ENCODE data around the gene LRRC41. TPM values are rescaled to one million over a fixed set of nuclear protein-coding genes. Genes with fewer than 3 reads are reported as not detected.
A peak's percentile ranks its signal among the peaks of the same experiment; 100 is the strongest.

The LRRC41 gene
- polyA plus RNA-seq, 3 donors = 22.9 to 50.9 (median 47.4) TPM

DNA sequence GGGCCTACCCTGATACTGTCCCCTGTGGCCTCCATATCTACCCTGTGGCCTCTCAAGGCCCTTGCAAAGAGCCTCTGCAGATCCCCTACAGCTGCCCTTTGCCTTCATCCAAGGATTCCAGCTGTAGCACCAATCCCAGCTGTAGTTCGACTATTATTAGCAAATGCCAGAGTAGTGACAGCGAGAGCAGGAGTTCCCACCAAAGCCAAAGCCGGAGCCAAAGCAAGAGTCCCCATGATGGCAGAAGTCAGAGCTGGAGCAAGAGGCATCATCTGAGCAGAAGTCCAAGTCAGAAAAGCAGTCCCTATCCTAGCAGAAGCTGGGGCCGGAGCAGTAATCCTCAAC is 39.9 kb upstream of the LRRC41 start:
- intact Hi-C loops (cut with micrococcal nuclease) = loop anchor here in 1 of 2 donors (5.0 kb wide), 1 partner anchor 41 kb away; the partner anchor contains the start of genes LRRC41 and UQCRH
- Histone ChIP-seq H3K36me3 (replicated peaks in 1 of 2; ENCODE audit: control insufficient read depth in 1 of 2, insufficient read depth in 2 of 2, low read length in 2 of 2) (peaks cover 35 to 48% of the 10 kb centered on the region in 2 donors), H3K27me3 (ENCODE audit: control insufficient read depth in 2 of 2, insufficient read depth in 2 of 2, low read length in 2 of 2) (no peaks in the 10 kb centered on the region), H3K9me3 (replicated peaks in 1 of 2; ENCODE audit: control insufficient read depth in 1 of 2, insufficient read depth in 1 of 2, low read length in 2 of 2) (no peaks in the 10 kb centered on the region), H3K4me2 (replicated peaks; ENCODE audit: extremely low read depth, low read length, poor library complexity, severe bottlenecking) (no peak overlapping the region), H4K20me1 (ENCODE audit: insufficient read depth, low read length) (peaks cover 4% of the 10 kb centered on the region), H3K27ac (ENCODE audit: low read depth in 1 of 2, low read length in 2 of 2) (peak overlapping the region in 1 of 2 donors; percentile 49), H2AFZ (ENCODE audit: insufficient read depth, low read depth, low read length, poor library complexity, severe bottlenecking) (no peak overlapping the region), H3K9ac (ENCODE audit: insufficient read depth, low read length, poor library complexity, severe bottlenecking) (no peak overlapping the region), H3K4me3 (replicated peaks in 1 of 3; ENCODE audit: low read depth in 2 of 3, low read length in 3 of 3) (no peak overlapping the region), H3K79me2 (ENCODE audit: insufficient read depth, low read length) (peaks cover 26% of the 10 kb centered on the region), H3K4me1 (ENCODE audit: control insufficient read depth in 1 of 2, insufficient read depth in 2 of 2, low read length in 2 of 2) (peaks cover 19 to 24% of the 10 kb centered on the region in 2 donors)
- peaks cover 0 to 2% (median 0%) of the 10 kb centered on the region in 7 donors for H3K9me3 Mint-ChIP-seq
- peaks cover 0 to 1% (median 0%) of the 10 kb centered on the region in 3 donors for H3K27me3 Mint-ChIP-seq (ENCODE audit: low read depth in 3 of 3)
- 100% methylated on average over 4 of the region's 4 CpGs for WGBS (ENCODE audit: insufficient coverage)
- H3K4me3 Mint-ChIP-seq = no peak overlapping the region
- TF ChIP-seq, protein P1, sequence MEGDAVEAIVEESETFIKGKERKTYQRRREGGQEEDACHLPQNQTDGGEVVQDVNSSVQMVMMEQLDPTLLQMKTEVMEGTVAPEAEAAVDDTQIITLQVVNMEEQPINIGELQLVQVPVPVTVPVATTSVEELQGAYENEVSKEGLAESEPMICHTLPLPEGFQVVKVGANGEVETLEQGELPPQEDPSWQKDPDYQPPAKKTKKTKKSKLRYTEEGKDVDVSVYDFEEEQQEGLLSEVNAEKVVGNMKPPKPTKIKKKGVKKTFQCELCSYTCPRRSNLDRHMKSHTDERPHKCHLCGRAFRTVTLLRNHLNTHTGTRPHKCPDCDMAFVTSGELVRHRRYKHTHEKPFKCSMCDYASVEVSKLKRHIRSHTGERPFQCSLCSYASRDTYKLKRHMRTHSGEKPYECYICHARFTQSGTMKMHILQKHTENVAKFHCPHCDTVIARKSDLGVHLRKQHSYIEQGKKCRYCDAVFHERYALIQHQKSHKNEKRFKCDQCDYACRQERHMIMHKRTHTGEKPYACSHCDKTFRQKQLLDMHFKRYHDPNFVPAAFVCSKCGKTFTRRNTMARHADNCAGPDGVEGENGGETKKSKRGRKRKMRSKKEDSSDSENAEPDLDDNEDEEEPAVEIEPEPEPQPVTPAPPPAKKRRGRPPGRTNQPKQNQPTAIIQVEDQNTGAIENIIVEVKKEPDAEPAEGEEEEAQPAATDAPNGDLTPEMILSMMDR (IDR thresholded peaks at IDR 0.05) = no peak
- DNase-seq = no peak
- peaks cover 45 to 58% of the 10 kb centered on the region in 2 donors for H3K36me3 Mint-ChIP-seq
- H3K4me1 Mint-ChIP-seq = peaks cover 34% of the 10 kb centered on the region
- peak overlapping the region in 4 of 7 donors; percentile 54 to 100 (median 99) for H3K27ac Mint-ChIP-seq

DNA sequence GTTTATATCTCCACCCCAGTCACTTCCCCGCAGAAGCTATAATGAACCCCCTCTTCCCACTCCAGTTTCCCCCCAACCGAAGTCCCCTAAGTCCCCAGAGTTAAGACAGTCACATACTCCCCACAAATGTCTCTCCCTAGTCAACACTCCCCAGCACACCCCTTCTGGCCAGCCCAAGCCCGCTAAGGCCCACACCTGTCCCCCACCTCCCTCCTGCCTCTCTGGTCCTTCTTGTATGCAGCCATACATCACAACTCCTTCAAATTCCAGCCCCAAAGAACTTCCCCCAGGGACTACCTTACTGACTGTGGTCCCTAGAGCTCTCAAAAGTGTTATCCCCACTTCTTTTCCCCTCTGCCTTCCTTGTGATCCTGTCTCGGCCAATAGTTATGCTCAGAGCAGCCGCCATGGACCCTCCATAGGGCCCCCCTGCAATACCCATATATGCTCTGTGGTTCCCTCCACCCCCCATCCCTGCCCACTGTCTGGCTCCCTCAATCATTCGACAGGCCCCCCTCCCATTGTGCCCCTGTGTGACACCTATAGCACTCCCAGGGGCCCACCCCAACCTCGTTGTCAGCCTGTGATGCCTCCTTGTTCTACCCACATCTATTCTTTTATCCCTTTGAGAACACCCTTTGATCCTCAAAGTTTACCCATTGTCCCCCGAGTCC is 39.4 kb upstream of the LRRC41 start:
- Mint-ChIP-seq H3K27me3 (ENCODE audit: low read depth in 3 of 3) (peaks cover 0 to 1% (median 0%) of the 10 kb centered on the region in 3 donors), H3K4me3 (no peak overlapping the region), H3K9me3 (peaks cover 0 to 2% (median 0%) of the 10 kb centered on the region in 7 donors), H3K36me3 (peaks cover 45 to 58% of the 10 kb centered on the region in 2 donors), H3K4me1 (peaks cover 28% of the 10 kb centered on the region), H3K27ac (peak overlapping the region in 6 of 7 donors; percentile 54 to 100 (median 88))
- Histone ChIP-seq H3K4me2 (replicated peaks; ENCODE audit: extremely low read depth, low read length, poor library complexity, severe bottlenecking) (no peak overlapping the region), H3K27me3 (ENCODE audit: control insufficient read depth in 2 of 2, insufficient read depth in 2 of 2, low read length in 2 of 2) (no peaks in the 10 kb centered on the region), H3K36me3 (replicated peaks in 1 of 2; ENCODE audit: control insufficient read depth in 1 of 2, insufficient read depth in 2 of 2, low read length in 2 of 2) (peaks cover 35 to 48% of the 10 kb centered on the region in 2 donors), H3K4me1 (ENCODE audit: control insufficient read depth in 1 of 2, insufficient read depth in 2 of 2, low read length in 2 of 2) (peaks cover 19 to 24% of the 10 kb centered on the region in 2 donors), H3K27ac (ENCODE audit: low read depth in 1 of 2, low read length in 2 of 2) (peak overlapping the region in 1 of 2 donors; percentile 96), H3K9me3 (replicated peaks in 1 of 2; ENCODE audit: control insufficient read depth in 1 of 2, insufficient read depth in 1 of 2, low read length in 2 of 2) (no peaks in the 10 kb centered on the region), H3K79me2 (ENCODE audit: insufficient read depth, low read length) (peaks cover 26% of the 10 kb centered on the region), H4K20me1 (ENCODE audit: insufficient read depth, low read length) (peaks cover 4% of the 10 kb centered on the region), H3K9ac (ENCODE audit: insufficient read depth, low read length, poor library complexity, severe bottlenecking) (no peak overlapping the region), H3K4me3 (replicated peaks in 1 of 3; ENCODE audit: low read depth in 2 of 3, low read length in 3 of 3) (no peak overlapping the region), H2AFZ (ENCODE audit: insufficient read depth, low read depth, low read length, poor library complexity, severe bottlenecking) (no peak overlapping the region)
- TF ChIP-seq, protein P1 (IDR thresholded peaks at IDR 0.05) = no peak
- 98% methylated on average over 8 of the region's 8 CpGs for WGBS (ENCODE audit: insufficient coverage)
- no peak for DNase-seq
- intact Hi-C loops (cut with micrococcal nuclease) = loop anchor here in 1 of 2 donors (5.0 kb wide), 1 partner anchor 41 kb away; the partner anchor contains the start of genes LRRC41 and UQCRH
